ENCODE data around the gene MCC.

DNA sequence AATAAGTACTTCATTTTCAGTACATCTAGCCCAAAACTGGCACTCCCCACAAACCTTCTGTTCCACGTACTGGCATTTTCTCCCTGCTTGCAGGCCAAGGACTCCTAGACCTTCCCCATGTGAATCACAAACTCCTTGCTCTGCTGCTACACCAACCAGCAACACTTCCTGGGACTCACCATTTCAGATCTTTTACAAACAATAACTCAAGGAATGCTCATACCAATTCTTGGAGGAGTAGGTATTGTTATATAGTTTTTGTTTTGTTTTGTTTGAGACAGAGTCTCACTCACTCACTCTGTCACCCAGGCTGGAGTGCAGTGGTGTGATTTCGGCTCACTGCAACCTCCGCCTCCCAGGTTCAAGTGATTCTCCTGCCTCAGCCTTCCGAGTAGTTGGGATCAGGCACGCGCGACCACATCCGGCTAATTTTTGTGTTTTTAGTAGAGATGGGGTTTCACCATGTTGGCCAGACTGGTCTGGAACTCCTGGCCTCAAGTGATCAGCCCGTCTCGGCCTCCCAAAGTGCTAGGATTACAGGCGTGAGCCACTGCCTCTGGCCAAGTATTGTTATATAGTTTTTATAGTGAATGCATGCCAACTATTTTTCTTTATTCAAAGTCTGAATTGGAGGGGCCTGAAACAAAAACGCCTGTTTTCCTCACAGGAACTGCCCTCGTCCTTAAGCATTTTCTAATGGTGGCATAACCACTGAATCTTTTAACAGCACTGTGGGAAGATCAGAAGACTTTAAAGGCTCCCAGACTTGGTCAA, 264.2 kb downstream of the MCC start:
- TF ChIP-seq, protein P1, sequence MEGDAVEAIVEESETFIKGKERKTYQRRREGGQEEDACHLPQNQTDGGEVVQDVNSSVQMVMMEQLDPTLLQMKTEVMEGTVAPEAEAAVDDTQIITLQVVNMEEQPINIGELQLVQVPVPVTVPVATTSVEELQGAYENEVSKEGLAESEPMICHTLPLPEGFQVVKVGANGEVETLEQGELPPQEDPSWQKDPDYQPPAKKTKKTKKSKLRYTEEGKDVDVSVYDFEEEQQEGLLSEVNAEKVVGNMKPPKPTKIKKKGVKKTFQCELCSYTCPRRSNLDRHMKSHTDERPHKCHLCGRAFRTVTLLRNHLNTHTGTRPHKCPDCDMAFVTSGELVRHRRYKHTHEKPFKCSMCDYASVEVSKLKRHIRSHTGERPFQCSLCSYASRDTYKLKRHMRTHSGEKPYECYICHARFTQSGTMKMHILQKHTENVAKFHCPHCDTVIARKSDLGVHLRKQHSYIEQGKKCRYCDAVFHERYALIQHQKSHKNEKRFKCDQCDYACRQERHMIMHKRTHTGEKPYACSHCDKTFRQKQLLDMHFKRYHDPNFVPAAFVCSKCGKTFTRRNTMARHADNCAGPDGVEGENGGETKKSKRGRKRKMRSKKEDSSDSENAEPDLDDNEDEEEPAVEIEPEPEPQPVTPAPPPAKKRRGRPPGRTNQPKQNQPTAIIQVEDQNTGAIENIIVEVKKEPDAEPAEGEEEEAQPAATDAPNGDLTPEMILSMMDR (IDR thresholded peaks at IDR 0.05), result no peak
- no peak for TF ChIP-seq ZFX (IDR thresholded peaks at IDR 0.05; ENCODE audit: borderline replicate concordance)
